Neural crest cell (in vitro differentiated cells): ENCODE data around the gene KDM4C. TPM values are rescaled to one million over a fixed set of nuclear protein-coding genes. Genes with fewer than 3 reads are reported as not detected.

ENCODE experiments used
- DNase-seq: peaks from one replicate; pipeline ENCODE4 v3.0.0; 2021; ENCODE audit warnings: low read depth, mixed read lengths, low spot score
- H3K27ac Mint-ChIP-seq: one replicate; pipeline ENCODE4 v1.8.0; 2021; ENCODE audit warnings: mild to moderate bottlenecking, mixed read lengths; ENCODE audit not compliant: unreplicated experiment
- H3K27me3 Mint-ChIP-seq: 2 replicates; pipeline ENCODE4 v1.8.0; 2021; ENCODE audit warnings: low read depth, mild to moderate bottlenecking, mixed read lengths
- H3K36me3 Mint-ChIP-seq: 2 replicates; pipeline ENCODE4 v1.8.0; 2021; ENCODE audit warnings: low read depth, mild to moderate bottlenecking, mixed read lengths
- H3K4me1 Mint-ChIP-seq: 2 replicates; pipeline ENCODE4 v1.8.0; 2021; ENCODE audit warnings: mixed read lengths
- H3K4me3 Mint-ChIP-seq: one replicate; pipeline ENCODE4 v1.8.0; 2021; ENCODE audit warnings: mild to moderate bottlenecking, mixed read lengths
- H3K9me3 Mint-ChIP-seq: 2 replicates; pipeline ENCODE4 v1.8.0; 2021; ENCODE audit warnings: mixed read lengths
- total RNA-seq: library from RNA; stranded (reverse); gene quantifications from 2 replicates; pipeline ENCODE4 v1.2.1, GENCODE V29; 2021
- TF ChIP-seq, protein P1 (sequence below): fragments of 200-600 bp; sonication (generic); conservative IDR thresholded peaks from 2 replicates; pipeline ENCODE4 v1.5.0; 2021; ENCODE audit warnings: antibody characterized with exemption, mild to moderate bottlenecking

KDM4C gene
- total RNA-seq, 1 donor from 2014 or later: 11.2 TPM

DNA sequence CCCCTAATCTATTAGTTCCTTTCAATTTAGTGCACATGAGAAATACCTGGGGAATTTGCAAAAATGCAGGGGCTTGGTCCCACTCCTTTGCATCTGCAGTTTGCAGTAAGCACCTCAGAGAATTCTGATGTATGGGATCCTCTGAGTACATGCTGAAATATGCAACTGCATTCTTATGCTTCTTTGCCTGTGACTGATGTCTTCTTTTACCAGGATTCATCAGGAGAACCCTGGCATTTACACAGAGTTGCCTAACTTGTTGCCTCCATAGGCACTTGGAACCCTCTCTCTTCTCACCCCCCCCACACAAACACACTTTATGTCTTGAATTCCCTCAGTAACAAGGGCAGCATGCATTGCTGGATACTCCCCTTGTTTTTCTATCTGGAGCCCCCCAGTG lies 173.1 kb downstream of the KDM4C start:
- TF ChIP-seq, protein P1, sequence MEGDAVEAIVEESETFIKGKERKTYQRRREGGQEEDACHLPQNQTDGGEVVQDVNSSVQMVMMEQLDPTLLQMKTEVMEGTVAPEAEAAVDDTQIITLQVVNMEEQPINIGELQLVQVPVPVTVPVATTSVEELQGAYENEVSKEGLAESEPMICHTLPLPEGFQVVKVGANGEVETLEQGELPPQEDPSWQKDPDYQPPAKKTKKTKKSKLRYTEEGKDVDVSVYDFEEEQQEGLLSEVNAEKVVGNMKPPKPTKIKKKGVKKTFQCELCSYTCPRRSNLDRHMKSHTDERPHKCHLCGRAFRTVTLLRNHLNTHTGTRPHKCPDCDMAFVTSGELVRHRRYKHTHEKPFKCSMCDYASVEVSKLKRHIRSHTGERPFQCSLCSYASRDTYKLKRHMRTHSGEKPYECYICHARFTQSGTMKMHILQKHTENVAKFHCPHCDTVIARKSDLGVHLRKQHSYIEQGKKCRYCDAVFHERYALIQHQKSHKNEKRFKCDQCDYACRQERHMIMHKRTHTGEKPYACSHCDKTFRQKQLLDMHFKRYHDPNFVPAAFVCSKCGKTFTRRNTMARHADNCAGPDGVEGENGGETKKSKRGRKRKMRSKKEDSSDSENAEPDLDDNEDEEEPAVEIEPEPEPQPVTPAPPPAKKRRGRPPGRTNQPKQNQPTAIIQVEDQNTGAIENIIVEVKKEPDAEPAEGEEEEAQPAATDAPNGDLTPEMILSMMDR: no peak
- Mint-ChIP-seq H3K27ac (no peak overlapping the region), H3K36me3 (no peaks in the 10 kb centered on the region), H3K9me3 (no peaks in the 10 kb centered on the region), H3K27me3 (no peaks in the 10 kb centered on the region), H3K4me3 (no peak overlapping the region), H3K4me1 (no peaks in the 10 kb centered on the region)
- no peak for DNase-seq

DNA sequence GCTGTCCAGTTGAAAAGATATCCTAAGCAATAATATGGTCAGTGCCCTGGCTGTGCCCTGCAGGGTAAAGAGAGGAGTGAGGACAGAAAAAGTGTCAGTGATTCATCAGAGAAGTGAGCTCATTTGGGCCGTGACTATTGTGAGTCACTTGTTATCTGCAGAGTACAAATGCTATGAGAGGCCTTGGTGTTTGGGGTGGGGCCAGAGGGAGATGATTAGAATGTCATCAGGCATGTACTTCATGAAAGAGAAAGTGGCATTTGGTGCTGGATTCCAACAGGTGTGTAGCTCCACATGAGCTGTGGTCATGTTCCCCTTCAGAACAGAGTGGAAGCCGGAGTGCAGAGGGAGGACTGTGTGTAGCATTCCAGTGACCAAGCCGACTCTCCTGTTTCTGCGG lies 174.1 kb downstream of the KDM4C start:
- Mint-ChIP-seq H3K9me3 (no peaks in the 10 kb centered on the region), H3K4me3 (no peak overlapping the region), H3K27me3 (no peaks in the 10 kb centered on the region), H3K4me1 (no peaks in the 10 kb centered on the region), H3K27ac (no peak overlapping the region), H3K36me3 (no peaks in the 10 kb centered on the region)
- TF ChIP-seq, protein P1: no peak
- no peak for DNase-seq

DNA sequence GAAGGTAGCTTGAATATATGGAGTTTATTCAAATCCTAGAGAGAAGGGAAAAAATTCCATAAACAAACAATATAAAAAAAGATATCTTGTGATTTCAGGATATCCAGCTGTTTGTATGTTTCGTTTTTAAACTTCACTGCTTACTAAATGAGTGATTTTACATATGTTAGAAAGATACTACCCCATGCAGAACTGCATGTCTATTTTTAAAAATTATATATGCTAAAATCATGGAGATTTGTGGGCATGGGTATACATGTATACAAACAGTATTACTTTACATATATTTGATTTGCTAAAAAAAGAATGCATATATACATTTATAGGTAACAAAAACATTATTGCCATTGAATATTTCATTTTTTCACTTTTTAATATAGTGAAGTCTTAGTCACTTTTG lies 178.3 kb downstream of the KDM4C start:
- H3K36me3 Mint-ChIP-seq: no peaks in the 10 kb centered on the region
- peaks cover 4% of the 10 kb centered on the region for H3K4me1 Mint-ChIP-seq
- no peak overlapping the region for H3K27ac Mint-ChIP-seq
- H3K9me3 Mint-ChIP-seq: no peaks in the 10 kb centered on the region
- DNase-seq: no peak
- no peaks in the 10 kb centered on the region for H3K27me3 Mint-ChIP-seq
- TF ChIP-seq, protein P1: no peak
- H3K4me3 Mint-ChIP-seq: no peak overlapping the region

DNA sequence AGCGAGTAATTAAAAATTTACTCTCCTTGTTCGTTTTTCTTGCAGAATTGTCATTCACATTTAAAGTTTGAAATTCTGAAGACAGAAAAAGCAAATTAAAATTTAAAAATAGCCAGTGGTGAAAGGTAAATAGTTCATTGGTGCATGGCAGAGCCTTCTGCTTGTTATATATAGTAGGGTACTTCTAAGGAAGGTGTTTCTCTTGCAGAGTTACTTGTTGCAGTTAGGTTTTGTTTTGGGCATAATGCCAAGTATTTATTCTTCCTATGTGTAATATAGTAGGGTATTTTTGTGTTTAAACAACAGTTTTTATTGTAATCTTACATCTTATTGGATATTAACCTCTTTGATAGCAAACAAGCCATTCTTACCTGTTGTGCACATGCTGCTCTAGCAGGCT lies 179.4 kb downstream of the KDM4C start:
- Mint-ChIP-seq H3K27me3 (no peaks in the 10 kb centered on the region), H3K9me3 (no peaks in the 10 kb centered on the region), H3K4me1 (peaks cover 4% of the 10 kb centered on the region), H3K36me3 (no peaks in the 10 kb centered on the region), H3K4me3 (no peak overlapping the region), H3K27ac (no peak overlapping the region)
- DNase-seq: no peak
- TF ChIP-seq, protein P1: no peak

DNA sequence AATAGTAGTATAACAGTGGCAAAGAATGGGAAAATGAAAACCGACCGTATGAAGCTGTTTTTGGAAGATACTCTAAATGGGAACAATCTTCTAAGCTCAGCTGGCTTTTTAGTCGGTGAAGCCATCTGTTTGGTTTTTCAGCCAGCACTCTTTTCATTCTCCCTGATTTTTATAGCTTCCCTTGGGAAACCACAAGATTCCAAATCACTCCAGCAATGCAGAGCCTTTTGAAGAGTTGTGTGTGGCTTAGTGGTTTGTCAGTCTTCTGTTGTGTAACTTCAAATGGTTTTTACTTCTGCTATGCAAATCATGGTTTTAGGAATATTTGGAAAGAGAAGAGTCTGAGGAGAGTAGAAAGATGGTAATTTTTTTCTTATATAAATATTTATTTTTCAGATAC lies 180.7 kb downstream of the KDM4C start:
- Mint-ChIP-seq H3K36me3 (no peaks in the 10 kb centered on the region), H3K9me3 (no peaks in the 10 kb centered on the region), H3K27ac (no peak overlapping the region), H3K4me1 (peaks cover 4% of the 10 kb centered on the region), H3K4me3 (no peak overlapping the region), H3K27me3 (no peaks in the 10 kb centered on the region)
- TF ChIP-seq, protein P1: no peak
- DNase-seq: no peak

DNA sequence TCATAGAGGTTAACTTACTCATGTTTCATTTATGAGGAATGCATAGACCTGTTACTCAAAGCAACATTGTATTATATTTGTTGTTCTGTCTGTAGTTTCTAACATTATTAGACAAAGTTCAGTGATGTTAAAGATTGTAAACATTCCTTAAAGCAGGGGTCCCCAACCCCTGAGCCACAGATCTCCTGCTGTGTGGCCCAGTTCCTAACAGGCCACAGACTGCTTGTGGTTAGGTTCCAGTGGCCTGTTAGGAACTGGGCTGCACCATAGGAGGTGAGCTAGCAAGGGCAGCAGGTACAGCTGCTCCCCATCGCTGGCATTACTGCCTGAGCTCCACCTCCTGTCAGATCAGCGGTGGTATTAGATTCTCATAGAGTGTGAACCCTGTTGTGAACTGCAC lies 181.1 kb downstream of the KDM4C start:
- no peak for DNase-seq
- Mint-ChIP-seq H3K27me3 (no peaks in the 10 kb centered on the region), H3K27ac (no peak overlapping the region), H3K36me3 (no peaks in the 10 kb centered on the region), H3K9me3 (no peaks in the 10 kb centered on the region), H3K4me3 (no peak overlapping the region), H3K4me1 (peaks cover 8% of the 10 kb centered on the region)
- TF ChIP-seq, protein P1: no peak
